Neutrophil (primary cell): Measurements from ENCODE around the gene AGO3.

Experiments used
- H3K27ac ChIP-seq: fragments of 200-600 bp; sonication (generic); 2 replicates; pipeline ENCODE4 v1.5.1; 2016; ENCODE audit warnings: mild to moderate bottlenecking, moderate library complexity
- H3K27me3 ChIP-seq: fragments of 200-600 bp; sonication (generic); 2 replicates; pipeline ENCODE4 v1.6.0; 2016; ENCODE audit warnings: mild to moderate bottlenecking
- H3K36me3 ChIP-seq: fragments of 200-600 bp; sonication (generic); 2 replicates; pipeline ENCODE4 v1.5.1; 2017
- H3K4me1 ChIP-seq, 2 experiments: fragments of 200-600 bp in 1 of 2; sonication (generic) in 1 of 2; 1 replicate in 1 of 2; 2 replicates in 1 of 2; pipeline versions ENCODE4 v1.5.1 to v1.6.1; 2013 to 2016; ENCODE audit warnings: low read depth in 1 of 2, low read length in 1 of 2, mild to moderate bottlenecking in 1 of 2, moderate library complexity in 1 of 2; ENCODE audit not compliant: control insufficient read depth in 1 of 2, insufficient read depth in 1 of 2
- H3K4me3 ChIP-seq, 2 experiments: fragments of 200-600 bp in 1 of 2; sonication (generic) in 1 of 2; 1 replicate in 1 of 2; 2 replicates in 1 of 2; pipeline ENCODE4 v1.5.1; 2013 to 2016; ENCODE audit warnings: low read depth in 1 of 2, low read length in 1 of 2, mild to moderate bottlenecking in 1 of 2, moderate library complexity in 1 of 2
- H3K9me3 ChIP-seq: fragments of 200-600 bp; sonication (generic); 2 replicates; pipeline ENCODE4 v1.5.1; 2016
- TF ChIP-seq, protein P1 (sequence below): fragments of 200-600 bp; sonication (generic); IDR thresholded peaks from 2 replicates; pipeline ENCODE4 v1.5.1; 2016; ENCODE audit warnings: antibody characterized with exemption

AGO3 gene

DNA sequence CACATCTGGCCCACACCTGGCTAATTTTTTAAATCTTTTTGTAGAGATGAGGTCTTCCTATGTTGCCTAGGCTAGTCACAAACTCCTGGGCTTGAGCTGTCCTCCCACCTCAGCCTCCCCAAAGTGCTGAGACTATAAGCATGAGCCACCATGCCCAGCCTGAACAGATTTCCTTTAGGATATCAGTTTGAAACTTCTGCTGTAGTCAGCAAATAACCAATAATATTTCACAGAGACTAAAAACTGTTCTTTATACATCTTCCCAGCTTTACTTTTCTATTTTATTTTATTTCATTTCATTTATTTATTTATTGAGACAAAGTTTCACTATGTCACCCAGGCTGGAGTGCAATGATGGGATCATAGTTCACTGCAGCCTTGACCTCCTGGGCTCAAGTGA is 123.1 kb downstream of the AGO3 start:
- TF ChIP-seq, protein P1, sequence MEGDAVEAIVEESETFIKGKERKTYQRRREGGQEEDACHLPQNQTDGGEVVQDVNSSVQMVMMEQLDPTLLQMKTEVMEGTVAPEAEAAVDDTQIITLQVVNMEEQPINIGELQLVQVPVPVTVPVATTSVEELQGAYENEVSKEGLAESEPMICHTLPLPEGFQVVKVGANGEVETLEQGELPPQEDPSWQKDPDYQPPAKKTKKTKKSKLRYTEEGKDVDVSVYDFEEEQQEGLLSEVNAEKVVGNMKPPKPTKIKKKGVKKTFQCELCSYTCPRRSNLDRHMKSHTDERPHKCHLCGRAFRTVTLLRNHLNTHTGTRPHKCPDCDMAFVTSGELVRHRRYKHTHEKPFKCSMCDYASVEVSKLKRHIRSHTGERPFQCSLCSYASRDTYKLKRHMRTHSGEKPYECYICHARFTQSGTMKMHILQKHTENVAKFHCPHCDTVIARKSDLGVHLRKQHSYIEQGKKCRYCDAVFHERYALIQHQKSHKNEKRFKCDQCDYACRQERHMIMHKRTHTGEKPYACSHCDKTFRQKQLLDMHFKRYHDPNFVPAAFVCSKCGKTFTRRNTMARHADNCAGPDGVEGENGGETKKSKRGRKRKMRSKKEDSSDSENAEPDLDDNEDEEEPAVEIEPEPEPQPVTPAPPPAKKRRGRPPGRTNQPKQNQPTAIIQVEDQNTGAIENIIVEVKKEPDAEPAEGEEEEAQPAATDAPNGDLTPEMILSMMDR, result no peak
- no peaks in the 10 kb centered on the region for H3K9me3 ChIP-seq
- no peak overlapping the region for H3K4me3 ChIP-seq
- peak overlapping the region; percentile 86 for H3K27ac ChIP-seq
- H3K36me3 ChIP-seq, result peaks cover 2% of the 10 kb centered on the region
- no peaks in the 10 kb centered on the region for H3K27me3 ChIP-seq
- H3K4me1 ChIP-seq, result peaks cover 25 to 40% of the 10 kb centered on the region in 2 experiments

DNA sequence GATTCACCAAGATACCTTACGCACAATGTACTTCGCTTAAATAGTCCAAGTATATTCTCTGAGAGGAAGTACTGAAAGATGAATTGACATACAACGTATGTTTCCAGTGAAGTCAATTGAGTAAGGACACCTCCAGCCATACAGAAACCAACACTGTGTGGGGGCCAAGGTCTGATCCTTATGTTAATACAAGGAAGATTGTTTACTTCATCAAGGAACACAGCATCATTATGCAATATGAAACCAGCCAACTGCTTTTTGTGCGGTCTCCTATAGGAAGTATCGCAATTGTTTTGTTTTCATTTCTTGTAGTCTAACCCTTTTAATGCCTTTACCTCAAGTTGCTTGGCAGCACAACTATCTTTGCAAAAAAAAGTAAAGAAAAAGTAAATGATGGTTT is 124.8 kb downstream of the AGO3 start:
- no peaks in the 10 kb centered on the region for H3K9me3 ChIP-seq
- TF ChIP-seq, protein P1, result no peak
- no peaks in the 10 kb centered on the region for H3K36me3 ChIP-seq
- H3K27ac ChIP-seq, result peak overlapping the region; percentile 86
- H3K4me3 ChIP-seq, result peak overlapping the region; percentile 49 to 50
- H3K27me3 ChIP-seq, result no peaks in the 10 kb centered on the region
- H3K4me1 ChIP-seq, result peaks cover 25 to 40% of the 10 kb centered on the region in 2 experiments

DNA sequence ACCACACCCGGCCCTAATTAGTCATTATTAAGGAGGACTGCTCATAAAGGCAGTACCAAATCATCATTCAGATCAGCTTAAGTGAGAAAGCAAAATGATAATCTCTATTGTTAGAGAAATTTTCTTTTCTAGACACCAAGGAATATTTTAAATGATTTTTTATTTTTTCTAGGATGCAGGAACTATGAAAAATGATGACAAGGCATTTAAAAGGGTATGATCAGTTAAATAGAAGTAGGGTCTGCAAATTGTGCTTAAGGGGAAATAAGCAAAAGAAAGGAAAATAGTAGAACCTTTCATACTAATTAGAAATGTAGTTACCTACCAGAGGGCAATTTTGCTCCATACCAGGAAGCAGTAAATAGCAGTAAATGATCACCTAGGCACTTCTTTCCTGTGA is 131.4 kb downstream of the AGO3 start:
- Histone ChIP-seq H3K4me1 (peaks cover 0 to 7% of the 10 kb centered on the region in 2 experiments), H3K9me3 (no peaks in the 10 kb centered on the region), H3K36me3 (no peaks in the 10 kb centered on the region), H3K27me3 (no peaks in the 10 kb centered on the region), H3K27ac (no peak overlapping the region), H3K4me3 (no peak overlapping the region)
- TF ChIP-seq, protein P1, result no peak

DNA sequence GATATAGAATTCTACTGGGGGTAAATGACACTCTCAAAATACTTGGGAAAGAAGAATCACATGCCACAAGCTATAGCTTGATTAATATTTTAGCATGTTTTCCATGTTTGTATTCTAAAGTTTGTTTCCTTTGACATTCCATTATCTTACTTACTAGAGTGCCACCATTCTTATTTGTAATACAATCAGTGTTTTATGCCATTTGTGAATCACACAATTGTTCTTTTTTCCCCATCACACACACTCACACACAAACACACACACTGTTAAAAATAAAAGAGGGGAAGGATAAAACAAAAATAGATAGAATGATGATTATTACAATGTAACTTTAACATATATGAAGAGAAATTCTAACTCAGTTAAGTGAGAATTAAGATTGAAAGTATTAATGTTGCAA is 137.0 kb downstream of the AGO3 start:
- H3K27ac ChIP-seq, result no peak overlapping the region
- no peaks in the 10 kb centered on the region for H3K4me1 ChIP-seq
- H3K9me3 ChIP-seq, result peaks cover 5% of the 10 kb centered on the region
- TF ChIP-seq, protein P1, result no peak
- H3K27me3 ChIP-seq, result no peaks in the 10 kb centered on the region
- H3K36me3 ChIP-seq, result no peaks in the 10 kb centered on the region
- no peak overlapping the region for H3K4me3 ChIP-seq

DNA sequence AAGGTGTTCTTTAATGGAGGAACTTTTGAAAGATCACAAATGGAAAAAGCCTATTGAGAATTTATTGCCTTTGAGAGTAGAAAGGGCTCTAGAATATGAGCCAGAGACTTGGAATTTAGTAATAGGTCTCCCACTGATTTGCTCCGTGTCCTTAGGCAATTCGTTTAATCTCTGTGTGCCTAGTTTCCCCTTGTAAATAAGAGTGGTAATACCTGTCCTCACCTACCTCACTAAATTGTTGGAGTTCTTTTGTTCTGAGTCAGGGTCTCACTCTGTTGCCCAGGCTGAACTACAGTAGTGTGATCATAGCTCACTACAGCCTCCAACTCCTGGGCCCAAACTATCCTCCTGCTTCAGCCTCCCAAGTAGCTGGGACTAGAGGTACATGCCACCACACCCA is 138.0 kb downstream of the AGO3 start:
- Histone ChIP-seq H3K27ac (no peak overlapping the region), H3K27me3 (no peaks in the 10 kb centered on the region), H3K4me1 (peaks cover 0 to under 1% of the 10 kb centered on the region in 2 experiments), H3K36me3 (no peaks in the 10 kb centered on the region), H3K4me3 (no peak overlapping the region), H3K9me3 (peaks cover 5% of the 10 kb centered on the region)
- TF ChIP-seq, protein P1, result no peak

DNA sequence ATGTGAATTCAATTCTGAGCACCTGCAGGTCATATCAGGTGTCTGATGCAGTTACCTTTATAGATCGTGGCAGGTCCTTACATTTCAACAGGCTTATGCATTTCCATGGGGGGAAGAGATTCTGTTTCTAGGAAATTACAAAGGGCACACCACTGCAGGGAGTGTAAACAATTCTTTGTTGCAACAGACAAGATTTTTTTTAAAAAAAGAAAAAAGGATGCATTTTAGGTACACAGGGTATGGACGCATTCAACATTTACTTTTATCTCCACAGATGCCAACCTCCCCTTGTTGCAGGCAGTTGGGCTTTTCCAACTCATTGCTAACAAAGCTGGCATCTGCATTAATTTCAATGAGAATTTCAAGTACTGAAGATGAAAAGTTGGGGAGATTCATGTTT is 139.4 kb downstream of the AGO3 start:
- Histone ChIP-seq H3K36me3 (no peaks in the 10 kb centered on the region), H3K27ac (no peak overlapping the region), H3K9me3 (peaks cover 5% of the 10 kb centered on the region), H3K4me1 (peaks cover 12 to 14% of the 10 kb centered on the region in 2 experiments), H3K4me3 (no peak overlapping the region), H3K27me3 (no peaks in the 10 kb centered on the region)
- TF ChIP-seq, protein P1, result no peak
